HCT116 (cell line): ENCODE measurements around the gene MEGF10. TPM values are rescaled to one million over a fixed set of nuclear protein-coding genes. Genes with fewer than 3 reads are reported as not detected.

Experiments used
- ATAC-seq: fragments of 200-7000 bp; cut with Tn5 transposase; 2 replicates; pipeline ENCODE4 v1.9.1; 2020; ENCODE audit warnings: mild to moderate bottlenecking, moderate library complexity
- BruUV-seq: library from RNA; stranded (reverse); fragments of 400-500 nt; replicated peaks from 2 replicates; lab custom pipeline; 2021; lab: Mats Ljungman, UMichigan
- CTCF ChIA-PET: fragments of 300-600 bp; sonication (Branson Sonifier 250); formaldehyde crosslinking; loops from one replicate; lab custom pipeline; 2021; ENCODE audit warnings: antibody characterized with exemption; lab: Charles Lee
- POLR2A ChIA-PET: fragments of 300-600, 350-600 bp; sonication (Branson Sonifier 250); formaldehyde crosslinking; loops from one replicate; lab custom pipeline; 2021; ENCODE audit warnings: antibody characterized with exemption; lab: Charles Lee
- RAD21 ChIA-PET, 2 experiments: fragments of 300-600 bp; sonication (Branson Sonifier 250); formaldehyde crosslinking; loops; one replicate each; lab custom pipeline; 2023; ENCODE audit warnings: low total read pairs in 2 of 2; ENCODE audit not compliant: uncharacterized antibody in 2 of 2, unreplicated experiment in 2 of 2, low non-redundant PET in 1 of 2; lab: Charles Lee
- DNase-seq: peaks from one replicate; pipeline ENCODE4 v3.0.0-alpha.2; 2010; ENCODE audit warnings: low read depth, low spot score
- H2AFZ ChIP-seq: fragments of 200-600 bp; shearing (Covaris generic), sonication (generic); 2 replicates; pipeline ENCODE4 v1.6.1; 2017; ENCODE audit warnings: low read depth, mixed run types, mixed read lengths, antibody characterized with exemption, low read length; ENCODE audit not compliant: poor library complexity, severe bottlenecking
- H3K27ac ChIP-seq: 2 replicates; pipeline ENCODE4 v1.5.1; 2012; ENCODE audit warnings: low read depth, low read length
- H3K27me3 ChIP-seq: fragments of 200-600 bp; sonication (generic); 2 replicates; pipeline ENCODE4 v1.6.1; 2016; ENCODE audit warnings: mixed run types, low read length, mixed read lengths; ENCODE audit not compliant: insufficient read depth
- H3K36me3 ChIP-seq, 2 experiments: fragments of 200-500 bp in 1 of 2; fragments of 200-600 bp in 1 of 2; sonication (Bioruptor generic) in 1 of 2; sonication (generic) in 1 of 2; 2 replicates each; pipeline versions ENCODE4 v1.5.1 to v1.6.1; 2014 to 2016; ENCODE audit warnings: low read length in 2 of 2, inconsistent platforms in 1 of 2, mixed read lengths in 1 of 2, mixed run types in 1 of 2; ENCODE audit not compliant: insufficient read depth in 2 of 2, control insufficient read depth in 1 of 2
- H3K4me1 ChIP-seq, 2 experiments: fragments of 200-600 bp in 1 of 2; sonication (generic) in 1 of 2; 2 replicates each; pipeline versions ENCODE4 v1.5.1 to v1.6.1; 2012 to 2017; ENCODE audit warnings: low read length in 2 of 2, inconsistent platforms in 1 of 2, mild to moderate bottlenecking in 1 of 2, mixed read lengths in 1 of 2, mixed run types in 1 of 2, moderate library complexity in 1 of 2; ENCODE audit not compliant: insufficient read depth in 2 of 2, control insufficient read depth in 1 of 2
- H3K4me2 ChIP-seq: fragments of 200-600 bp; sonication (generic); 2 replicates; pipeline ENCODE4 v1.6.1; 2017; ENCODE audit warnings: mixed run types, low read length, mixed read lengths
- H3K4me3 ChIP-seq, 2 experiments: fragments of 200-600 bp in 1 of 2; sonication (generic) in 1 of 2; replicated peaks in 1 of 2; 2 replicates each; pipeline ENCODE4 v1.5.1; 2011 to 2016; ENCODE audit warnings: low read length in 2 of 2, control low read depth in 1 of 2, low read depth in 1 of 2, mild to moderate bottlenecking in 1 of 2, mixed read lengths in 1 of 2, mixed run types in 1 of 2
- H3K79me2 ChIP-seq: fragments of 200-600 bp; sonication (generic); 2 replicates; pipeline ENCODE4 v1.6.1; 2017; ENCODE audit warnings: mild to moderate bottlenecking, mixed run types, low read length, moderate library complexity, mixed read lengths; ENCODE audit not compliant: insufficient read depth
- H3K9ac ChIP-seq: fragments of 200-600 bp; sonication (generic); 2 replicates; pipeline ENCODE4 v1.6.1; 2016; ENCODE audit warnings: low read length, mixed read lengths
- H3K9me2 ChIP-seq: fragments of 200-600 bp; sonication (generic), shearing (Covaris generic); 2 replicates; pipeline ENCODE4 v1.6.1; 2017; ENCODE audit warnings: mixed run types, mild to moderate bottlenecking, moderate library complexity; ENCODE audit not compliant: insufficient read depth
- H3K9me3 ChIP-seq, 2 experiments: fragments of 200-500 bp in 1 of 2; fragments of 200-600 bp in 1 of 2; sonication (Bioruptor generic) in 1 of 2; sonication (generic) in 1 of 2; 2 replicates each; pipeline ENCODE4 v1.6.1; 2014 to 2017; ENCODE audit warnings: low read length in 2 of 2, mixed read lengths in 2 of 2, inconsistent platforms in 1 of 2, low read depth in 1 of 2, mild to moderate bottlenecking in 1 of 2, mixed run types in 1 of 2, moderate library complexity in 1 of 2; ENCODE audit not compliant: control insufficient read depth in 1 of 2, insufficient read depth in 1 of 2
- H4K20me1 ChIP-seq: fragments of 200-600 bp; sonication (generic), shearing (Covaris generic); 2 replicates; pipeline ENCODE4 v1.6.1; 2017; ENCODE audit warnings: mixed run types, mild to moderate bottlenecking, moderate library complexity; ENCODE audit not compliant: insufficient read depth
- ATF3 ChIP-seq: IDR thresholded peaks from 2 replicates; pipeline ENCODE4 v1.6.1; 2012
- CEBPB ChIP-seq: IDR thresholded peaks from 2 replicates; pipeline ENCODE4 v1.6.1; 2012; ENCODE audit warnings: low read depth
- CTCF ChIP-seq, 3 experiments: fragments of 200-600 bp in 1 of 3; sonication (generic) in 1 of 3; IDR thresholded peaks in 2 of 3; conservative IDR thresholded peaks in 1 of 3; 2 replicates each; pipeline ENCODE4 v1.5.1; 2012 to 2017; ENCODE audit warnings: low read depth in 2 of 3, low read length in 2 of 3, antibody characterized with exemption in 1 of 3, borderline replicate concordance in 1 of 3, control low read depth in 1 of 3, mild to moderate bottlenecking in 1 of 3, mixed read lengths in 1 of 3, mixed run types in 1 of 3, moderate library complexity in 1 of 3; ENCODE audit not compliant: insufficient read depth in 1 of 3
- EGR1 ChIP-seq: IDR thresholded peaks from 2 replicates; pipeline ENCODE4 v1.6.1; 2012; ENCODE audit warnings: low read depth
- EZH2 ChIP-seq: fragments of 200-600 bp; sonication (generic); IDR thresholded peaks from 2 replicates; pipeline ENCODE4 v1.6.1; 2017; ENCODE audit warnings: antibody characterized with exemption, mixed run types
- EZH2phosphoT487 ChIP-seq: fragments of 200-600 bp; IDR thresholded peaks from 2 replicates; pipeline ENCODE4 v1.6.1; 2018; ENCODE audit warnings: antibody characterized with exemption, borderline replicate concordance
- FOSL1 ChIP-seq: IDR thresholded peaks from 2 replicates; pipeline ENCODE4 v1.6.1; 2012; ENCODE audit warnings: low read depth
- JUND ChIP-seq: IDR thresholded peaks from 2 replicates; pipeline ENCODE4 v1.6.1; 2012
- MAX ChIP-seq: IDR thresholded peaks from 2 replicates; pipeline ENCODE4 v1.6.1; 2012
- POLR2AphosphoS5 ChIP-seq: IDR thresholded peaks from 2 replicates; pipeline ENCODE4 v1.6.1; 2011; ENCODE audit warnings: mild to moderate bottlenecking, low read depth, low read length, moderate library complexity
- RAD21 ChIP-seq: IDR thresholded peaks from 2 replicates; pipeline ENCODE4 v1.6.1; 2012; ENCODE audit warnings: low read depth, mild to moderate bottlenecking
- REST ChIP-seq: IDR thresholded peaks from 2 replicates; pipeline ENCODE4 v1.6.1; 2012; ENCODE audit warnings: low read depth
- SP1 ChIP-seq: IDR thresholded peaks from 2 replicates; pipeline ENCODE4 v1.6.1; 2012; ENCODE audit warnings: low read depth
- SRF ChIP-seq: IDR thresholded peaks from 2 replicates; pipeline ENCODE4 v1.6.1; 2012; ENCODE audit warnings: low read depth
- TCF7L2 ChIP-seq: IDR thresholded peaks from 2 replicates; pipeline ENCODE4 v1.7.0; 2011; ENCODE audit warnings: borderline replicate concordance, inconsistent platforms; ENCODE audit not compliant: insufficient read depth, insufficient read length; ENCODE audit errors: extremely low read depth
- YY1 ChIP-seq: IDR thresholded peaks from 2 replicates; pipeline ENCODE4 v1.6.1; 2011; ENCODE audit warnings: low read length, low read depth, moderate library complexity, mild to moderate bottlenecking; ENCODE audit not compliant: insufficient replicate concordance; ENCODE audit errors: extremely low read depth
- ZNF274 ChIP-seq: fragments of 200-500 bp; sonication (Bioruptor generic); IDR thresholded peaks from 2 replicates; pipeline ENCODE4 v1.6.1; 2014; ENCODE audit warnings: mild to moderate bottlenecking, low read depth, low read length, inconsistent platforms
- intact Hi-C: fragments of 100-400 bp; cut with micrococcal nuclease; formaldehyde crosslinking; loops from 2 replicates; pipeline ENCODE4 v1.10.0; 2022
- total RNA-seq: library from RNA; stranded (reverse); gene quantifications from one replicate; pipeline ENCODE4 v1.2.1, GENCODE V29; 2021; ENCODE audit not compliant: unreplicated experiment
- TF ChIP-seq, protein P1 (sequence below): IDR thresholded peaks from 2 replicates; pipeline ENCODE4 v1.6.1; 2011; ENCODE audit warnings: mild to moderate bottlenecking, low read length, moderate library complexity; ENCODE audit not compliant: insufficient replicate concordance; ENCODE audit errors: extremely low read depth

The MEGF10 gene
- total RNA-seq, 1 experiment from 2014 or later: 0.02 TPM

GRCh38 chr5:127352068-127352467, 61.5 kb downstream of the MEGF10 start:
- no peaks in the 10 kb centered on the region for H3K27me3 ChIP-seq
- H3K9me3 ChIP-seq: no peaks in the 10 kb centered on the region
- ATAC-seq (no peak), DNase-seq (no peak)
- no peaks in the 10 kb centered on the region for H3K79me2 ChIP-seq
- no peak overlapping the region for H3K4me3 ChIP-seq
- H4K20me1 ChIP-seq: no peaks in the 10 kb centered on the region
- H3K4me1 ChIP-seq: no peaks in the 10 kb centered on the region
- no peaks in the 10 kb centered on the region for H3K36me3 ChIP-seq
- no peaks in the 10 kb centered on the region for H3K9me2 ChIP-seq
- no TSS peak for BruUV-seq
- ChIA-PET POLR2A (no interaction called here), RAD21 (no interaction called here), CTCF (no interaction called here)
- H2AFZ ChIP-seq: no peak overlapping the region
- H3K4me2 ChIP-seq: no peak overlapping the region
- intact Hi-C loops: no loop called here
- no peak overlapping the region for H3K9ac ChIP-seq
- TF ChIP-seq RAD21 (no peak), POLR2AphosphoS5 (no peak), ZNF274 (no peak), EZH2phosphoT487 (no peak), EZH2 (no peak), JUND (no peak), TCF7L2 (no peak), ATF3 (no peak), SRF (no peak), SP1 (no peak), CEBPB (no peak), MAX (no peak), EGR1 (no peak), FOSL1 (no peak), REST (no peak), YY1 (no peak), CTCF (IDR thresholded peaks at IDR 0.05 in 2 of 3, conservative IDR thresholded peaks at IDR 0.05 in 1 of 3; ENCODE audit: borderline replicate concordance in 1 of 3, insufficient read depth in 1 of 3, low read depth in 2 of 3, low read length in 2 of 3) (no peak)
- TF ChIP-seq, protein P1, sequence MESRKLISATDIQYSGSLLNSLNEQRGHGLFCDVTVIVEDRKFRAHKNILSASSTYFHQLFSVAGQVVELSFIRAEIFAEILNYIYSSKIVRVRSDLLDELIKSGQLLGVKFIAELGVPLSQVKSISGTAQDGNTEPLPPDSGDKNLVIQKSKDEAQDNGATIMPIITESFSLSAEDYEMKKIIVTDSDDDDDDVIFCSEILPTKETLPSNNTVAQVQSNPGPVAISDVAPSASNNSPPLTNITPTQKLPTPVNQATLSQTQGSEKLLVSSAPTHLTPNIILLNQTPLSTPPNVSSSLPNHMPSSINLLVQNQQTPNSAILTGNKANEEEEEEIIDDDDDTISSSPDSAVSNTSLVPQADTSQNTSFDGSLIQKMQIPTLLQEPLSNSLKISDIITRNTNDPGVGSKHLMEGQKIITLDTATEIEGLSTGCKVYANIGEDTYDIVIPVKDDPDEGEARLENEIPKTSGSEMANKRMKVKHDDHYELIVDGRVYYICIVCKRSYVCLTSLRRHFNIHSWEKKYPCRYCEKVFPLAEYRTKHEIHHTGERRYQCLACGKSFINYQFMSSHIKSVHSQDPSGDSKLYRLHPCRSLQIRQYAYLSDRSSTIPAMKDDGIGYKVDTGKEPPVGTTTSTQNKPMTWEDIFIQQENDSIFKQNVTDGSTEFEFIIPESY: no peak
- no peak overlapping the region for H3K27ac ChIP-seq
